Measurements from ENCODE around the gene PXDN. TPM values are rescaled to one million over a fixed set of nuclear protein-coding genes. Genes with fewer than 3 reads are reported as not detected.

PXDN gene
- total and polyA plus RNA-seq, 2 donors (not counting 3 experiments of a cell fraction or from before 2014, with no cell fraction given), result 231 to 308 TPM

DNA sequence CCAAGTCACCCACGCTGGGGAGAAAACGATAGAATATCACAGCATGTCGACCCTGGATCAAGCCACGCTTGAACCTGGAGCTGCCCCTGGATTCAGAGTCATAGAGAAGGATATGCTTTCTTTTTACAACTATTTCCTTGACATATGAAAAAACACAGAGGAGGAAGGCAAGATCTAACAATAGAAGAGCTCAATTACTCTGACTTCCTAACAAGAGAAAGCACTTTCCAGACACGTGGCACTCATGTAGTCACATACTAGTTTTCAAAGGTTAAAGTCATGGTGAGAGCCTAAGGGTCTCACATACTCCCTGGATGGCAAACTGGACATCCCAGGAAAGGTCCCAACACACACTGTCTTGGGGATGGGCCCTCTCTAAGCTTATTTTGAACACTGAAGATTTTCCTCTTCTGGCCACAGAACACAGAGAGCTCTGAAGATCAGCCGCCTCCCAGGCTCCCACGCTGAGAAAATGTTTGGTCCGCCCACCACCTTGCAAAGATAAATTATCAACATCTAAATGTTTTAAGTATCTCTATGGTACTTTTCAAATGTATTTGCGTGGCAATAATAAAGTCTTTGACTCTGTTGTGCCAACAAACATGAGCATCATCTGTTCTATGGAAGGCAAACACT lies 4.9 kb downstream of the PXDN start:
- H3K4me2 ChIP-seq (ENCODE audit: insufficient read depth, low read length), result peak overlapping the region; percentile 26

DNA sequence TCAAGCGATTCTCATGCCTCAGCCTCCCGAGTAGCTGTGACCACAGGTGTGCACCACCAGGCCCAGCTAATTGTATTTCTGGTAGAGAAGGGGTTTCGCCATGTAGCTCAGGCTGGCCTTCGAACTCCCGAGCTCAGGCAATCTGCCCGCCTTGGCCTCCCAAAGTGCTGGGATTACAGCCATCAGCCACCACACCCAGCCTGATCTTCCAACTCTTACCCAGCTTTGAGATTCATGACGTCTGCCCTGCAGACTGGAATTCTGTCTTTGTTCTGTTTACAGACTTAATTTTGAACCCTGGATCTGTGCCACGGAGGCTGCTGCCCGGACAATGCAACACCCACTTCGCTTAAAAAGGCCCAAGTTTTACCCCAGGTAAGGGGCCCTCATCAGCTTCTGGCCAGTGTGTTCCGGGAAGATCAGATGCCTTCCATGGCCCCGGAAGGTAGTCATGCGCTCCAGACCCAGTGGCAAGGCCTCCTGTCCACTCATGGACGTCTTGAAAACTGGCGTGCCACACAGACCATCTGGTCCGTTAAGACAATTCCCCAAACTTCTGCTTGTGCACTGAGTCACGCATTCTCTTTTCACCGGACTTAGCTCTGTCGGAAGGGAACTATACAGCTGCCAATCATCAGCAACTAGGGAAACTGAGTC lies 5.5 kb downstream of the PXDN start:
- peak overlapping the region; percentile 26 for H3K4me2 ChIP-seq (ENCODE audit: insufficient read depth, low read length)
- H3K9me1 ChIP-seq (replicated peaks; ENCODE audit: control insufficient read depth, extremely low read depth, insufficient read depth, low read length), result no peaks in the 10 kb centered on the region
- POLR2A ChIA-PET, result interaction anchor here (1.2 to 1.5 kb wide), 2 partner anchors 17 to 31 kb away, joined by 3 to 6 read pairs; no protein-coding TSS in a partner anchor
- no peak overlapping the region for H3K4me3 ChIP-seq (replicated peaks in 1 of 3; ENCODE audit: insufficient read depth in 1 of 3, low read depth in 1 of 3, low read length in 3 of 3)
- no peaks in the 10 kb centered on the region for H3K27me3 ChIP-seq (ENCODE audit: control insufficient read depth in 2 of 2, insufficient read depth in 2 of 2, low read length in 2 of 2)
- DNase-seq (ENCODE audit: low read depth, low spot score), result no peak
- H3K36me3 ChIP-seq (ENCODE audit: control insufficient read depth in 2 of 2, extremely low read depth in 1 of 2, insufficient read depth in 2 of 2, low read length in 2 of 2), result no peaks in the 10 kb centered on the region
- no peak overlapping the region for H3K9ac ChIP-seq (replicated peaks; ENCODE audit: extremely low read depth, insufficient read depth, low read length)
- H3K9me3 ChIP-seq (replicated peaks; ENCODE audit: control insufficient read depth, insufficient read depth, low read length), result no peaks in the 10 kb centered on the region
- peak overlapping the region; percentile 50 for H3K27ac ChIP-seq (ENCODE audit: insufficient read depth, low read depth, low read length)
- TF ChIP-seq FOS (IDR thresholded peaks at IDR 0.05; ENCODE audit: borderline replicate concordance, insufficient read depth, low read length), result no peak
- TF ChIP-seq MYC (IDR thresholded peaks at IDR 0.05; ENCODE audit: low read depth, low read length), result no peak
- TF ChIP-seq EZH2 (IDR thresholded peaks at IDR 0.05; ENCODE audit: borderline replicate concordance, low read depth, low read length, severe bottlenecking), result no peak
- TF ChIP-seq JUN (IDR thresholded peaks at IDR 0.05; ENCODE audit: borderline replicate concordance, insufficient read depth, insufficient read length, low read depth), result no peak
- TF ChIP-seq GATA2 (IDR thresholded peaks at IDR 0.05; ENCODE audit: insufficient read depth, insufficient read length, low read depth, low read length), result no peak
- TF ChIP-seq, protein P1, sequence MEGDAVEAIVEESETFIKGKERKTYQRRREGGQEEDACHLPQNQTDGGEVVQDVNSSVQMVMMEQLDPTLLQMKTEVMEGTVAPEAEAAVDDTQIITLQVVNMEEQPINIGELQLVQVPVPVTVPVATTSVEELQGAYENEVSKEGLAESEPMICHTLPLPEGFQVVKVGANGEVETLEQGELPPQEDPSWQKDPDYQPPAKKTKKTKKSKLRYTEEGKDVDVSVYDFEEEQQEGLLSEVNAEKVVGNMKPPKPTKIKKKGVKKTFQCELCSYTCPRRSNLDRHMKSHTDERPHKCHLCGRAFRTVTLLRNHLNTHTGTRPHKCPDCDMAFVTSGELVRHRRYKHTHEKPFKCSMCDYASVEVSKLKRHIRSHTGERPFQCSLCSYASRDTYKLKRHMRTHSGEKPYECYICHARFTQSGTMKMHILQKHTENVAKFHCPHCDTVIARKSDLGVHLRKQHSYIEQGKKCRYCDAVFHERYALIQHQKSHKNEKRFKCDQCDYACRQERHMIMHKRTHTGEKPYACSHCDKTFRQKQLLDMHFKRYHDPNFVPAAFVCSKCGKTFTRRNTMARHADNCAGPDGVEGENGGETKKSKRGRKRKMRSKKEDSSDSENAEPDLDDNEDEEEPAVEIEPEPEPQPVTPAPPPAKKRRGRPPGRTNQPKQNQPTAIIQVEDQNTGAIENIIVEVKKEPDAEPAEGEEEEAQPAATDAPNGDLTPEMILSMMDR (IDR thresholded peaks at IDR 0.05; ENCODE audit: extremely low read depth in 1 of 2, insufficient read depth in 1 of 2, low read depth in 1 of 2, low read length in 2 of 2), result no peak
- TF ChIP-seq, protein P2, sequence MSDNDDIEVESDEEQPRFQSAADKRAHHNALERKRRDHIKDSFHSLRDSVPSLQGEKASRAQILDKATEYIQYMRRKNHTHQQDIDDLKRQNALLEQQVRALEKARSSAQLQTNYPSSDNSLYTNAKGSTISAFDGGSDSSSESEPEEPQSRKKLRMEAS (IDR thresholded peaks at IDR 0.05; ENCODE audit: insufficient read depth, insufficient read length), result no peak
- no peak for TF ChIP-seq POLR2A (IDR thresholded peaks at IDR 0.05; ENCODE audit: low read depth, low read length)
- no peak for TF ChIP-seq POLR2AphosphoS5 (IDR thresholded peaks at IDR 0.05; ENCODE audit: insufficient read depth, low read depth, low read length)
- dilution Hi-C loops (cut with MboI; ENCODE audit: extremely low pct_ligation_motif_present, low sequenced_read_pairs), result no loop called here
- CTCF ChIA-PET, result interaction anchor here (1.0 to 2.1 kb wide), 5 partner anchors 12 to 188 kb away, joined by 3 to 10 read pairs (median 3); no protein-coding TSS in a partner anchor
- no peak for FAIRE-seq
- H4K20me1 ChIP-seq (replicated peaks; ENCODE audit: control insufficient read depth, extremely low read depth, insufficient read depth, low read length), result no peaks in the 10 kb centered on the region
- intact Hi-C loops (cut with micrococcal nuclease), result loop anchor here (1.0 kb wide), 1 partner anchor 8 kb away; no protein-coding TSS in a partner anchor
- no peak overlapping the region for H2AFZ ChIP-seq (ENCODE audit: low read depth, low read length)
- peaks cover 66% of the 10 kb centered on the region for H3K79me2 ChIP-seq (ENCODE audit: control insufficient read depth, insufficient read depth, low read length)
- H3K4me1 ChIP-seq (ENCODE audit: control insufficient read depth, extremely low read depth, insufficient read depth, low read length), result peaks cover 20% of the 10 kb centered on the region
- no TSS peak for BruUV-seq (replicated peaks)

More for the DNA sequence above, 4.9 kb downstream of the PXDN start:
- DNase-seq (ENCODE audit: low read depth, low spot score), result peak; percentile 71
- no peak overlapping the region for H3K4me3 ChIP-seq (replicated peaks in 1 of 3; ENCODE audit: insufficient read depth in 1 of 3, low read depth in 1 of 3, low read length in 3 of 3)
- CTCF ChIA-PET, result interaction anchor here (1.0 to 2.1 kb wide), 5 partner anchors 11 to 188 kb away, joined by 3 to 10 read pairs (median 3); no protein-coding TSS in a partner anchor
- no peaks in the 10 kb centered on the region for H4K20me1 ChIP-seq (replicated peaks; ENCODE audit: control insufficient read depth, extremely low read depth, insufficient read depth, low read length)
- peak overlapping the region; percentile 50 for H3K27ac ChIP-seq (ENCODE audit: insufficient read depth, low read depth, low read length)
- intact Hi-C loops (cut with micrococcal nuclease), result loop anchor here (1.0 kb wide), 1 partner anchor 9 kb away; no protein-coding TSS in a partner anchor
- no peaks in the 10 kb centered on the region for H3K9me1 ChIP-seq (replicated peaks; ENCODE audit: control insufficient read depth, extremely low read depth, insufficient read depth, low read length)
- TF ChIP-seq FOS (IDR thresholded peaks at IDR 0.05; ENCODE audit: borderline replicate concordance, insufficient read depth, low read length), result no peak
- TF ChIP-seq, protein P2 (IDR thresholded peaks at IDR 0.05; ENCODE audit: insufficient read depth, insufficient read length), result peak; percentile 52
- POLR2A ChIA-PET, result interaction anchor here (1.2 to 1.5 kb wide), 2 partner anchors 18 to 32 kb away, joined by 3 to 6 read pairs; no protein-coding TSS in a partner anchor
- no peak overlapping the region for H3K9ac ChIP-seq (replicated peaks; ENCODE audit: extremely low read depth, insufficient read depth, low read length)
- dilution Hi-C loops (cut with MboI; ENCODE audit: extremely low pct_ligation_motif_present, low sequenced_read_pairs), result no loop called here
- peak; percentile 70 for FAIRE-seq
- H3K9me3 ChIP-seq (replicated peaks; ENCODE audit: control insufficient read depth, insufficient read depth, low read length), result no peaks in the 10 kb centered on the region
- no peak overlapping the region for H2AFZ ChIP-seq (ENCODE audit: low read depth, low read length)
- H3K27me3 ChIP-seq (ENCODE audit: control insufficient read depth in 2 of 2, insufficient read depth in 2 of 2, low read length in 2 of 2), result no peaks in the 10 kb centered on the region
- no TSS peak for BruUV-seq (replicated peaks)
- H3K79me2 ChIP-seq (ENCODE audit: control insufficient read depth, insufficient read depth, low read length), result peaks cover 63% of the 10 kb centered on the region
- H3K36me3 ChIP-seq (ENCODE audit: control insufficient read depth in 2 of 2, extremely low read depth in 1 of 2, insufficient read depth in 2 of 2, low read length in 2 of 2), result no peaks in the 10 kb centered on the region
- peaks cover 20% of the 10 kb centered on the region for H3K4me1 ChIP-seq (ENCODE audit: control insufficient read depth, extremely low read depth, insufficient read depth, low read length)
